Subcutaneous abdominal adipose tissue (tissue), 5 donors: Measurements from ENCODE around the gene CRTAC1.

Source experiments
- H3K27ac ChIP-seq: one replicate; pipeline ENCODE4 v1.7.0; 2013; ENCODE audit warnings: low read depth, mild to moderate bottlenecking, inconsistent platforms, low read length, moderate library complexity
- H3K27me3 ChIP-seq, 5 donors: one replicate each; pipeline ENCODE4 v1.7.0; 2013; ENCODE audit warnings: low read length in 5 of 5, inconsistent platforms in 1 of 5; ENCODE audit not compliant: control insufficient read depth in 5 of 5, insufficient read depth in 4 of 5
- H3K36me3 ChIP-seq, 5 donors: one replicate each; pipeline ENCODE4 v1.7.0; 2013; ENCODE audit warnings: low read length in 5 of 5; ENCODE audit not compliant: control insufficient read depth in 5 of 5, insufficient read depth in 5 of 5
- H3K4me1 ChIP-seq, 5 donors: one replicate each; pipeline ENCODE4 v1.7.0; 2013; ENCODE audit warnings: low read length in 5 of 5, mild to moderate bottlenecking in 3 of 5, moderate library complexity in 1 of 5; ENCODE audit not compliant: control insufficient read depth in 5 of 5, insufficient read depth in 5 of 5
- H3K4me3 ChIP-seq, 5 donors: one replicate each; pipeline ENCODE4 v1.7.0; 2013; ENCODE audit warnings: low read length in 5 of 5, low read depth in 1 of 5
- H3K9ac ChIP-seq, 5 donors: one replicate each; pipeline ENCODE4 v1.7.0; 2013; ENCODE audit warnings: low read length in 5 of 5, mild to moderate bottlenecking in 4 of 5, moderate library complexity in 3 of 5
- H3K9me3 ChIP-seq, 5 donors: one replicate each; pipeline ENCODE4 v1.7.0; 2013; ENCODE audit warnings: low read length in 5 of 5; ENCODE audit not compliant: control insufficient read depth in 5 of 5
- donor health status: healthy.
- donor health status: healthy.
- donor health status: healthy.
- donor health status: healthy.
- donor health status: healthy.

CRTAC1 gene

GRCh38 chr10:97977673-97978072 lies 52.7 kb downstream of the CRTAC1 start:
- Histone ChIP-seq H3K9me3 (no peaks in the 10 kb centered on the region), H3K27me3 (peaks cover 21 to 57% (median 45%) of the 10 kb centered on the region in 5 donors), H3K4me1 (no peaks in the 10 kb centered on the region), H3K36me3 (no peaks in the 10 kb centered on the region), H3K27ac (no peak overlapping the region), H3K4me3 (no peak overlapping the region), H3K9ac (no peak overlapping the region)

- Histone ChIP-seq H3K9ac (no peak overlapping the region), H3K27ac (no peak overlapping the region), H3K4me3 (no peak overlapping the region), H3K4me1 (no peaks in the 10 kb centered on the region), H3K27me3 (peaks cover 21 to 66% (median 48%) of the 10 kb centered on the region in 5 donors), H3K36me3 (no peaks in the 10 kb centered on the region), H3K9me3 (no peaks in the 10 kb centered on the region)
These were observed 54.8 kb downstream of the CRTAC1 start for GRCh38 chr10:97975598-97975997.

GRCh38 chr10:97974526-97975525 lies 55.6 kb downstream of the CRTAC1 start:
- Histone ChIP-seq H3K36me3 (no peaks in the 10 kb centered on the region), H3K4me3 (no peak overlapping the region), H3K9me3 (no peaks in the 10 kb centered on the region), H3K27me3 (peaks cover 28 to 66% (median 54%) of the 10 kb centered on the region in 5 donors), H3K9ac (no peak overlapping the region), H3K4me1 (no peaks in the 10 kb centered on the region), H3K27ac (no peak overlapping the region)

- Histone ChIP-seq H3K4me1 (no peaks in the 10 kb centered on the region), H3K27me3 (peaks cover 26 to 66% (median 52%) of the 10 kb centered on the region in 5 donors), H3K9ac (no peak overlapping the region), H3K9me3 (no peaks in the 10 kb centered on the region), H3K4me3 (no peak overlapping the region), H3K27ac (no peak overlapping the region), H3K36me3 (no peaks in the 10 kb centered on the region)
These were observed 56.3 kb downstream of the CRTAC1 start for GRCh38 chr10:97974100-97974499.

GRCh38 chr10:97969538-97970079 lies 60.8 kb downstream of the CRTAC1 start:
- Histone ChIP-seq H3K36me3 (no peaks in the 10 kb centered on the region), H3K4me1 (no peaks in the 10 kb centered on the region), H3K27ac (no peak overlapping the region), H3K4me3 (no peak overlapping the region), H3K9me3 (no peaks in the 10 kb centered on the region), H3K9ac (no peak overlapping the region), H3K27me3 (peaks cover 12 to 41% (median 27%) of the 10 kb centered on the region in 5 donors)

- no peaks in the 10 kb centered on the region for H3K9me3 ChIP-seq
- no peaks in the 10 kb centered on the region for H3K4me1 ChIP-seq
- no peak overlapping the region for H3K27ac ChIP-seq
- no peak overlapping the region for H3K9ac ChIP-seq
- H3K27me3 ChIP-seq: peaks cover 7 to 26% (median 17%) of the 10 kb centered on the region in 5 donors
- no peak overlapping the region for H3K4me3 ChIP-seq
- no peaks in the 10 kb centered on the region for H3K36me3 ChIP-seq
These were observed 65.7 kb downstream of the CRTAC1 start for GRCh38 chr10:97964748-97965147.

- Histone ChIP-seq H3K36me3 (no peaks in the 10 kb centered on the region), H3K9me3 (no peaks in the 10 kb centered on the region), H3K27ac (no peak overlapping the region), H3K4me1 (no peaks in the 10 kb centered on the region), H3K4me3 (no peak overlapping the region), H3K27me3 (peaks cover 7 to 33% (median 14%) of the 10 kb centered on the region in 5 donors), H3K9ac (no peak overlapping the region)
These were observed 68.5 kb downstream of the CRTAC1 start for GRCh38 chr10:97961945-97962344.

- Histone ChIP-seq H3K9ac (no peak overlapping the region), H3K9me3 (no peaks in the 10 kb centered on the region), H3K4me3 (no peak overlapping the region), H3K36me3 (no peaks in the 10 kb centered on the region), H3K4me1 (no peaks in the 10 kb centered on the region), H3K27me3 (peaks cover 7 to 29% (median 11%) of the 10 kb centered on the region in 5 donors), H3K27ac (no peak overlapping the region)
These were observed 70.0 kb downstream of the CRTAC1 start for GRCh38 chr10:97960269-97961056.

GRCh38 chr10:97949462-97949861 lies 81.0 kb downstream of the CRTAC1 start:
- no peak overlapping the region for H3K27ac ChIP-seq
- no peaks in the 10 kb centered on the region for H3K4me1 ChIP-seq
- no peak overlapping the region for H3K4me3 ChIP-seq
- H3K9me3 ChIP-seq: peaks cover 0 to 10% (median 7%) of the 10 kb centered on the region in 5 donors
- H3K27me3 ChIP-seq: peaks cover 0 to 5% (median 0%) of the 10 kb centered on the region in 5 donors
- no peak overlapping the region for H3K9ac ChIP-seq
- no peaks in the 10 kb centered on the region for H3K36me3 ChIP-seq
